Medulla oblongata (tissue), 1 donor: ENCODE results near the gene SUFU.
"Not testable (repeated sequence)": the region's sequence is repeated elsewhere in the genome, so short reads cannot be mapped to it uniquely, and the experiment has no call there.

Experiments used
- DNase-seq: peaks from one replicate; pipeline ENCODE4 v3.0.0-alpha.2; 2015; ENCODE audit errors: extremely low spot score

The SUFU gene

GRCh38 chr10:102479651-102480050, 24.1 kb upstream of the SUFU start:
- DNase-seq, result no peak

GRCh38 chr10:102480396-102480795, 23.4 kb upstream of the SUFU start:
- no peak for DNase-seq

- no peak for DNase-seq
Measured at GRCh38 chr10:102484021-102484420, 19.8 kb upstream of the SUFU start.

- DNase-seq, result peak; percentile 18
Measured at GRCh38 chr10:102485093-102485784, 18.5 kb upstream of the SUFU start.

GRCh38 chr10:102491136-102491535, 12.6 kb upstream of the SUFU start:
- no peak for DNase-seq

GRCh38 chr10:102492344-102492939, 11.3 kb upstream of the SUFU start:
- DNase-seq, result no peak

GRCh38 chr10:102492983-102493382, 10.8 kb upstream of the SUFU start:
- peak; percentile 87 for DNase-seq

- no peak for DNase-seq
Measured at GRCh38 chr10:102493771-102494170, 10.0 kb upstream of the SUFU start.

- DNase-seq, result no peak
Measured at GRCh38 chr10:102497545-102497944, 6.2 kb upstream of the SUFU start.

GRCh38 chr10:102499356-102499755, 4.4 kb upstream of the SUFU start:
- no peak for DNase-seq

GRCh38 chr10:102500686-102501085, 3.1 kb upstream of the SUFU start:
- not testable (repeated sequence) for DNase-seq

- DNase-seq, result peak; percentile 13
Measured at GRCh38 chr10:102501201-102502028, 2.4 kb upstream of the SUFU start.

- peak; percentile 100 for DNase-seq
Measured at GRCh38 chr10:102502029-102502336, 1.8 kb upstream of the SUFU start.

GRCh38 chr10:102502337-102503151, 1.2 kb upstream of the SUFU start, which contains the start of gene ACTR1A:
Gene ACTR1A (minus strand): TSS chr10:102502712. CDS start chr10:102502647, 65 bp downstream.
- DNase-seq, result peak; percentile 99

- peak; percentile 72 for DNase-seq
Measured at GRCh38 chr10:102504179-102504975, 605 bp downstream of the SUFU start.

- DNase-seq, result no peak
Measured at GRCh38 chr10:102504976-102505300, 1.2 kb downstream of the SUFU start.

- peak; percentile 34 for DNase-seq
Measured at GRCh38 chr10:102505462-102506115, 1.8 kb downstream of the SUFU start.

- DNase-seq, result no peak
Measured at GRCh38 chr10:102507521-102507920, 3.7 kb downstream of the SUFU start.

- DNase-seq, result peak; percentile 78
Measured at GRCh38 chr10:102508506-102508905, 4.7 kb downstream of the SUFU start.

- no peak for DNase-seq
Measured at GRCh38 chr10:102509387-102509786, 5.6 kb downstream of the SUFU start.
